Thyroid gland (tissue), 4 donors: Measurements from ENCODE around the gene MOB3A.

Experiments used
- CTCF ChIP-seq, 6 experiments: fragments of 200-600 bp in 3 of 6; fragments of 450-650 bp in 3 of 6; sonication (generic) in 3 of 6; IDR thresholded peaks; one replicate each; pipeline ENCODE4 v1.5.1; 2016 to 2019; ENCODE audit warnings: antibody characterized with exemption in 6 of 6, mild to moderate bottlenecking in 2 of 6, inconsistent platforms in 1 of 6, moderate library complexity in 1 of 6
- POLR2A ChIP-seq, 2 donors: fragments of 450-650 bp; IDR thresholded peaks; one replicate each; pipeline ENCODE4 v1.6.1; 2017; ENCODE audit warnings: antibody characterized with exemption in 2 of 2, mild to moderate bottlenecking in 2 of 2, moderate library complexity in 1 of 2

GRCh38 chr19:2089001-2089711, 7.0 kb downstream of the MOB3A start:
- no peak for TF ChIP-seq CTCF (IDR thresholded peaks at IDR 0.05)
- TF ChIP-seq POLR2A (IDR thresholded peaks at IDR 0.05) = no peak
